HG03039 (cell line): Measurements from ENCODE around the gene BMERB1.
"Not testable (repeated sequence)": the region's sequence is repeated elsewhere in the genome, so short reads cannot be mapped to it uniquely, and the experiment has no call there.

Source experiments
- ATAC-seq: cut with Tn5 transposase; IDR thresholded peaks from one replicate; pipeline ENCODE4 v1.9.1; 2021; ENCODE audit warnings: mild to moderate bottlenecking, moderate library complexity; ENCODE audit not compliant: unreplicated experiment

BMERB1 gene

GRCh38 chr16:15548482-15548891 is 114.1 kb downstream of the BMERB1 start:
- ATAC-seq = no peak

GRCh38 chr16:15552507-15552906 is 118.1 kb downstream of the BMERB1 start:
- no peak for ATAC-seq

GRCh38 chr16:15553313-15554088 is 119.1 kb downstream of the BMERB1 start:
- ATAC-seq = no peak

GRCh38 chr16:15556130-15556529 is 121.7 kb downstream of the BMERB1 start:
- ATAC-seq = no peak

- no peak for ATAC-seq
These were observed 122.9 kb downstream of the BMERB1 start for GRCh38 chr16:15557258-15557657.

GRCh38 chr16:15559176-15559575 is 124.8 kb downstream of the BMERB1 start:
- ATAC-seq = no peak

GRCh38 chr16:15564604-15565339 is 130.4 kb downstream of the BMERB1 start:
- no peak for ATAC-seq

- no peak for ATAC-seq
These were observed 131.7 kb downstream of the BMERB1 start for GRCh38 chr16:15566095-15566494.

GRCh38 chr16:15567823-15568222 is 133.4 kb downstream of the BMERB1 start:
- ATAC-seq = no peak

- not testable (repeated sequence) for ATAC-seq
These were observed 136.3 kb downstream of the BMERB1 start for GRCh38 chr16:15570666-15571065.

GRCh38 chr16:15571557-15571956 is 137.2 kb downstream of the BMERB1 start:
- no peak for ATAC-seq

- no peak for ATAC-seq
These were observed 138.1 kb downstream of the BMERB1 start for GRCh38 chr16:15572329-15573001.

GRCh38 chr16:15573274-15573895 is 139.0 kb downstream of the BMERB1 start:
- no peak for ATAC-seq

- not testable (repeated sequence) for ATAC-seq
These were observed 139.7 kb downstream of the BMERB1 start for GRCh38 chr16:15573896-15574613.

GRCh38 chr16:15574614-15574948 is 140.2 kb downstream of the BMERB1 start:
- ATAC-seq = no peak

GRCh38 chr16:15575293-15576049 is 141.1 kb downstream of the BMERB1 start:
- no peak for ATAC-seq

GRCh38 chr16:15576960-15577958 is 142.9 kb downstream of the BMERB1 start:
- ATAC-seq = no peak

- ATAC-seq = no peak
These were observed 144.4 kb downstream of the BMERB1 start for GRCh38 chr16:15578824-15579223.
